NCI-H2081 treated with DMSO at 0.1 percent for 48 hours (cell line): ENCODE data around the gene UBAP1L.
"Not testable (repeated sequence)": the region's sequence is repeated elsewhere in the genome, so short reads cannot be mapped to it uniquely, and the experiment has no call there.

Experiments
- DNase-seq: peaks from one replicate; lab custom pipeline; 2025; lab: John Stamatoyannopoulos, UW

Gene UBAP1L

GRCh38 chr15:65115086-65115485, at the start of gene UBAP1L:
TSS of gene UBAP1L (minus strand) at chr15:65115200. CDS start at chr15:65106215, 8,985 bp downstream.
- DNase-seq, result no peak

GRCh38 chr15:65164139-65164538, 49.1 kb upstream of the UBAP1L start:
- DNase-seq, result no peak

- DNase-seq, result no peak
Measured at GRCh38 chr15:65163041-65163440, 48.0 kb upstream of the UBAP1L start.

GRCh38 chr15:65156692-65157091, 41.7 kb upstream of the UBAP1L start:
- no peak for DNase-seq

GRCh38 chr15:65154720-65155119, 39.7 kb upstream of the UBAP1L start:
- no peak for DNase-seq

- no peak for DNase-seq
Measured at GRCh38 chr15:65147902-65148301, 32.9 kb upstream of the UBAP1L start.

- DNase-seq, result no peak
Measured at GRCh38 chr15:65146438-65146837, 31.4 kb upstream of the UBAP1L start.

GRCh38 chr15:65138631-65139030, 23.6 kb upstream of the UBAP1L start:
- not testable (repeated sequence) for DNase-seq

- DNase-seq, result not testable (repeated sequence)
Measured at GRCh38 chr15:65137893-65138292, 22.9 kb upstream of the UBAP1L start.

GRCh38 chr15:65137089-65137488, 22.1 kb upstream of the UBAP1L start:
- DNase-seq, result not testable (repeated sequence)

GRCh38 chr15:65134538-65134937, 19.5 kb upstream of the UBAP1L start:
- DNase-seq, result no peak

GRCh38 chr15:65133548-65134200, 18.7 kb upstream of the UBAP1L start, which contains the start of gene PDCD7:
TSS of gene PDCD7 (minus strand) at chr15:65133808. CDS start at chr15:65133781, 27 bp downstream.
- DNase-seq, result peak; percentile 81

- no peak for DNase-seq
Measured at GRCh38 chr15:65132878-65133547, 18.0 kb upstream of the UBAP1L start.

GRCh38 chr15:65130941-65131340, 15.9 kb upstream of the UBAP1L start:
- no peak for DNase-seq

- DNase-seq, result peak; percentile 64
Measured at GRCh38 chr15:65115542-65115941, 542 bp upstream of the UBAP1L start.

GRCh38 chr15:65110676-65111292, 4.2 kb downstream of the UBAP1L start:
- DNase-seq, result no peak

- DNase-seq, result no peak
Measured at GRCh38 chr15:65106011-65106590, 8.9 kb downstream of the UBAP1L start.

- no peak for DNase-seq
Measured at GRCh38 chr15:65105038-65105437, 10.0 kb downstream of the UBAP1L start.

- DNase-seq, result no peak
Measured at GRCh38 chr15:65102912-65103311, 12.1 kb downstream of the UBAP1L start.

GRCh38 chr15:65101891-65102708, 12.9 kb downstream of the UBAP1L start:
- DNase-seq, result no peak

- DNase-seq, result no peak
Measured at GRCh38 chr15:65101411-65101890, 13.5 kb downstream of the UBAP1L start.

GRCh38 chr15:65100442-65100841, 14.6 kb downstream of the UBAP1L start:
- no peak for DNase-seq
